Measurements from ENCODE around the gene ARAP1.

The ARAP1 gene

DNA sequence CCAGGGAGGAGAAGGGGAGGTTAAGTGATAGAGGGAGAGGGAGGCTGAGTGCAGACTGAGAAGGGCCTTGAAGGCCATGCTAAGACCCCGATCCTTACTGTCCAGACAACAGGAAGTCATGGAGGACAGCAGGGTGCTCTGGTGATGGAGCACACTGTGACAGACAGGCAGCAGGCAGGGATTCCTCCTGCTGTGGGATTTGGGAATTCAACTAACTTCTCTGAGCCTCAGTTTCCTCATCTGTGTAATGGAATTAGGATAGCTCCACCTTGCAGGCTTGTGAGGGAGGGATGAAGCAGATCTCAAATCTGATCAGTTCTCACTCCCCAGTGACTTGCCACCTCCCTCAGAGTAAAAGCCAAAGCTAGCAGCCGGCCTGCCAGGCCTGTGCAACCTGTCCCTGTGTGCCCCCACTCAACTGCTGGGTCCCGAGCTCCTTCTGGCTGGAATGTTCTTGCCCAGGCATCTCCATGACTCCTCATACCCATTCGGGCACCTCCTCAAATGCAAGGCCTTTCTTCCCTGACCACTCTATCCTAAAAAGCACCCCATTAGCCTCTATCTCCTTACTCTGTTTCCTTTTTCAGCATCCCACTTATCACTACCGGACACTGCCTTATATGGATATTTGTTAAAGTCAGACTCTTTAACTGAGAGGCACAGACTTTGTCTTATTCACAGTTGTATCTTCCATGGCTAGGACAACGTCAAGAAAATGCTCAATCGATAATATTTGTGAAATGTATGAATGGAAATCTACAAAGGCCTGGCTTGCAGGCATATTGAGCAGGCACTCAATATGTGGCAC is 9.5 kb downstream of the ARAP1 start:
- H3K27ac ChIP-seq (ENCODE audit: insufficient read depth in 1 of 2, low read depth in 1 of 2, low read length in 2 of 2, poor library complexity in 1 of 2, severe bottlenecking in 2 of 2), result no peak overlapping the region
- POLR2A ChIA-PET, result no interaction called here

DNA sequence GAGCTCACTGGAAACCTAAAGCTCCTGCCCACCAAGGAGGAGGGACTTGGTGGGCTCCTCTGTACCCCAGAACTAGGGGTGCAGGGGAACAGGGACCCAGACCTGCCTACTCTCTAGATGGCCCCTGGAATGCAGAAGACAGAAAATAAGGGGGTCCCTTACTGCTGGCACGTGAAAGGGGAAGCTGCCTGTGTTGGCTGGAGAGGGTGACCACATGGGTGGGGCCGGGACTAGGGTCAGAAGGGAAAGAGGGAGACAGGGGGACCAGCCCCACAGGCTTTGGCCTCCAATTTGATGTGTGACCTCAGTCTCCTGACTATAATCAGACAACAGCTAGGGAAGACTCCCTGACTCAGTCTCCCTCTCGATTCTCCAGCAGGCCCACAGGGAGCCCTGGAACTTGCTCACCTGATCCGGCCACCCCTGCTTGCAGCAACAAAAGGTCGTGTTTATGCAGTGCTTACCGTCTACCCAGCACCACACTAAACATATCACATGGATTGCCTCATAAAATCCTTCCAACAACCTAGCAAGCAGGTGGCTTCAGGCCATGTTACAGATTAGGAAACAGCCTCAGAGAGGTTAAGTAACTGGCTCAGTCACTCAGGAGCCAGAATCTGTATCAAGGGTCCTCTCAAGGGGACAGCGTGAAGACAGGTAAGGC is 10.2 kb downstream of the ARAP1 start:
- H3K4me3 ChIP-seq (ENCODE audit: control insufficient read depth in 1 of 7, extremely low read depth in 1 of 7, insufficient read depth in 4 of 7, low read depth in 2 of 7, low read length in 6 of 7), result peak overlapping the region in 4 of 7 experiments; percentile 1 to 51 (median 40)
- WGBS (ENCODE audit: insufficient coverage), result 50% methylated on average over 6 of the region's 7 CpGs
- no peaks in the 10 kb centered on the region for H3K9me3 ChIP-seq (ENCODE audit: control extremely low read depth in 1 of 5, control insufficient read depth in 4 of 5, insufficient read depth in 2 of 5, low read depth in 1 of 5, low read length in 4 of 5)
- H3K36me3 ChIP-seq (ENCODE audit: control insufficient read depth in 4 of 4, insufficient read depth in 4 of 4, low read length in 3 of 4), result peaks cover 0 to 2% (median 0%) of the 10 kb centered on the region in 4 experiments
- H3K27me3 ChIP-seq (replicated peaks in 2 of 5; ENCODE audit: control insufficient read depth in 4 of 5, insufficient read depth in 5 of 5, low read length in 4 of 5), result no peaks in the 10 kb centered on the region
- DNase-seq, result peak in 2 of 3 donors; percentile 25 to 40
- POLR2A ChIA-PET, result no interaction called here
- H3K27ac ChIP-seq (ENCODE audit: insufficient read depth in 1 of 2, low read depth in 1 of 2, low read length in 2 of 2, poor library complexity in 1 of 2, severe bottlenecking in 2 of 2), result peak overlapping the region in 1 of 2 experiments; percentile 93
- peaks cover 17 to 78% (median 69%) of the 10 kb centered on the region in 4 experiments for H3K4me1 ChIP-seq (ENCODE audit: control extremely low read depth in 1 of 4, control insufficient read depth in 4 of 4, insufficient read depth in 4 of 4, low read length in 3 of 4)
- CTCF ChIA-PET, result interaction anchor here (0.8 to 10.8 kb wide), 7 partner anchors 8 to 71 kb away, joined by 3 to 108 read pairs (median 4); no protein-coding TSS in a partner anchor

More for the DNA sequence above, 9.5 kb downstream of the ARAP1 start:
- CTCF ChIA-PET, result interaction anchor here (0.9 to 10.8 kb wide), 5 partner anchors 17 to 70 kb away, joined by 3 to 108 read pairs (median 7); no protein-coding TSS in a partner anchor
- Histone ChIP-seq H3K27me3 (replicated peaks in 2 of 5; ENCODE audit: control insufficient read depth in 4 of 5, insufficient read depth in 5 of 5, low read length in 4 of 5) (no peaks in the 10 kb centered on the region), H3K9me3 (ENCODE audit: control extremely low read depth in 1 of 5, control insufficient read depth in 4 of 5, insufficient read depth in 2 of 5, low read depth in 1 of 5, low read length in 4 of 5) (no peaks in the 10 kb centered on the region), H3K4me3 (ENCODE audit: control insufficient read depth in 1 of 7, extremely low read depth in 1 of 7, insufficient read depth in 4 of 7, low read depth in 2 of 7, low read length in 6 of 7) (no peak overlapping the region), H3K36me3 (ENCODE audit: control insufficient read depth in 4 of 4, insufficient read depth in 4 of 4, low read length in 3 of 4) (no peaks in the 10 kb centered on the region), H3K4me1 (ENCODE audit: control extremely low read depth in 1 of 4, control insufficient read depth in 4 of 4, insufficient read depth in 4 of 4, low read length in 3 of 4) (peaks cover 16 to 71% (median 62%) of the 10 kb centered on the region in 4 experiments)
- WGBS (ENCODE audit: insufficient coverage), result 95% methylated on average over 3 of the region's 7 CpGs
- DNase-seq, result no peak

DNA sequence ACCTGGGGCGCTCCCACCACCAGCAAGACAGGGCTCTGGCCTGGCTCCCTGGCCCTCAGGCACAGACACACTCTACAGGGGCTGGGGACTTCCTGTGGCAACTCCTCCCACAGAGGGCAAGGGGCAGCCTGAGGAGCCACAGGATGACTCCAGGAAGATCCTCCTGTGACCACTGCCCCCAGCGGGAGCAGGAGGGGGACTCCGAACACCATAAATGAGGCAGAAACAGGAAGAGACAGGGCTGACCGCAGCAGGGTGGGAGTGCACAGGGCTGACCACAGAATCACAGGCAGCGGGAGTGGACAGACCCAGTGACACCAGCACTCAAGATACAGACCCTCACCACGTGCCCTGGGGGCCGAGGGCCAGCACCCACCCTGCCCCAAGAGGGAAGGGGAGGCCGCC is 10.8 kb downstream of the ARAP1 start:
- H3K4me1 ChIP-seq (ENCODE audit: control extremely low read depth in 1 of 4, control insufficient read depth in 4 of 4, insufficient read depth in 4 of 4, low read length in 3 of 4), result peaks cover 17 to 84% (median 75%) of the 10 kb centered on the region in 4 experiments
- 13% methylated on average over 6 of the region's 8 CpGs for WGBS (ENCODE audit: insufficient coverage)

DNA sequence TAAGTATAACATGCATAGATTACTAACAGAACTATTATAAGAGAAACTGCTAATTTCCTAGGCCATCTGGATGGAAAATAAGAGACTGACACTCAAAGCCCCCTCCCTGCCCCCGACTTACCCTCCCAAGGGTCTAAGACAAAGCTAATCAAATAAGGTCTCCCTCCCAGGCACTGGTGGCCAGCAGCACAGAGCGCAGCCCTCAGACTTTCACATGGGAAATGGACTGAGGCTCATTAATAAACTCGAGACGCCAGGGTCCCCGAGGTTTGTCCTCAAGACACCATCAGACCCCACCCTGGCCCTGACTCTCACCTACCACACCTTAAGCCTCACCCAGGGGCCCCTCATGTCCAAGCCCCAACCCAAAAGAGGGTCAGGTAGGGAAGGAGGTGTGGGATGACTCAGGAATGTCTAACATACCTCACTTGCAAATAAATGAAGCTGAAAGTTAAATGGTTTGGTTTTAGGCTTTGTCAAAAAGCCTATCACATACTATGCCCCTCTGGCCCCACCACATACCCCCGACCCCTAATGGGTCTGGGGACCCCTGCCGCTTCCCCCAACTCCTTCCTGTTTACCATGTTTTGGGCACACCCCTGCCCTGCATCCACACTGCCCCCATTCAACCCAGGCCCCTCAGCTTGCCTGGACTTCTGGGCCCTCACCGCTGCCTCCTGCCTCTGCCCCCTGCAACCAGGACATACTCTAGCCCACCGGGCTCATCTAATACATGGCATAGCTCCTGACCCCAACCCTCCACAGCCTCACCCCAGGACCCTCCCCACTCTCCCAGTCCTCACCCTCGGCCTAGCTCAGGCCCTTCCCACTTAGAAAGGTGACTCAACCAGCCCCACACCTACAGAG is 11.4 kb downstream of the ARAP1 start:
- peaks cover 17 to 90% (median 81%) of the 10 kb centered on the region in 4 experiments for H3K4me1 ChIP-seq (ENCODE audit: control extremely low read depth in 1 of 4, control insufficient read depth in 4 of 4, insufficient read depth in 4 of 4, low read length in 3 of 4)

More for the DNA sequence above, 10.8 kb downstream of the ARAP1 start:
- Histone ChIP-seq H3K27me3 (replicated peaks in 2 of 5; ENCODE audit: control insufficient read depth in 4 of 5, insufficient read depth in 5 of 5, low read length in 4 of 5) (no peaks in the 10 kb centered on the region), H3K9me3 (ENCODE audit: control extremely low read depth in 1 of 5, control insufficient read depth in 4 of 5, insufficient read depth in 2 of 5, low read depth in 1 of 5, low read length in 4 of 5) (no peaks in the 10 kb centered on the region), H3K27ac (ENCODE audit: insufficient read depth in 1 of 2, low read depth in 1 of 2, low read length in 2 of 2, poor library complexity in 1 of 2, severe bottlenecking in 2 of 2) (peak overlapping the region in 1 of 2 experiments; percentile 93), H3K4me3 (ENCODE audit: control insufficient read depth in 1 of 7, extremely low read depth in 1 of 7, insufficient read depth in 4 of 7, low read depth in 2 of 7, low read length in 6 of 7) (peak overlapping the region in 3 of 7 experiments; percentile 35 to 51 (median 45)), H3K36me3 (ENCODE audit: control insufficient read depth in 4 of 4, insufficient read depth in 4 of 4, low read length in 3 of 4) (peaks cover 0 to 2% (median 0%) of the 10 kb centered on the region in 4 experiments)
- POLR2A ChIA-PET, result no interaction called here
- DNase-seq, result peak in 2 of 3 donors; percentile 87 to 88
- CTCF ChIA-PET, result interaction anchor here (0.8 to 10.8 kb wide), 9 partner anchors 9 to 72 kb away, joined by 3 to 108 read pairs (median 3); no protein-coding TSS in a partner anchor

DNA sequence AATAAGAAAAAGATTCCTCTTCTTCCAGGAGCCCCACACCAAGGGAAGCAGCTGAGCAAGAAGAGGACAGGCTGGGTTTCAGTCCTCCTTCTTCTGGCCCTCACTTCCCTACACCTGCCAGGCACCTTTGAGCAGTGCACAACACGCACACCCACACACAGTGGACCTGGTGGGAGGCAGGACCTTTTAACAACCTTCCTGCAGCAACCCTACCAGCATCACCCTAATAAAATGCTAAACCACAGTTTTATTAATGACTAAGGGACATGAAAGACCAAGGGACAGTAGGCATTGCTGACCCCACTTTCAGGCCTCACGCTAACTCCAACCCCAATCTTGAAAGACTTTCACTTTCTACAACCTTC is 12.2 kb downstream of the ARAP1 start:
- H3K4me1 ChIP-seq (ENCODE audit: control extremely low read depth in 1 of 4, control insufficient read depth in 4 of 4, insufficient read depth in 4 of 4, low read length in 3 of 4), result peaks cover 17 to 97% (median 88%) of the 10 kb centered on the region in 4 experiments
- WGBS (ENCODE audit: insufficient coverage), result no CpG with 5 or more reads among the region's 2 CpGs
- H3K27me3 ChIP-seq (replicated peaks in 2 of 5; ENCODE audit: control insufficient read depth in 4 of 5, insufficient read depth in 5 of 5, low read length in 4 of 5), result no peaks in the 10 kb centered on the region
- DNase-seq, result no peak
- H3K27ac ChIP-seq (ENCODE audit: insufficient read depth in 1 of 2, low read depth in 1 of 2, low read length in 2 of 2, poor library complexity in 1 of 2, severe bottlenecking in 2 of 2), result peak overlapping the region; percentile 10 to 93
- H3K4me3 ChIP-seq (ENCODE audit: control insufficient read depth in 1 of 7, extremely low read depth in 1 of 7, insufficient read depth in 4 of 7, low read depth in 2 of 7, low read length in 6 of 7), result no peak overlapping the region
- peaks cover 0 to 2% (median 0%) of the 10 kb centered on the region in 4 experiments for H3K36me3 ChIP-seq (ENCODE audit: control insufficient read depth in 4 of 4, insufficient read depth in 4 of 4, low read length in 3 of 4)
- ChIA-PET POLR2A (no interaction called here), CTCF (interaction anchor here (0.7 to 10.8 kb wide), 6 partner anchors 9 to 121 kb away, joined by 3 to 108 read pairs (median 4); partner anchors contain the start of gene STARD10)
- H3K9me3 ChIP-seq (ENCODE audit: control extremely low read depth in 1 of 5, control insufficient read depth in 4 of 5, insufficient read depth in 2 of 5, low read depth in 1 of 5, low read length in 4 of 5), result no peaks in the 10 kb centered on the region

More for the DNA sequence above, 11.4 kb downstream of the ARAP1 start:
- ChIA-PET POLR2A (no interaction called here), CTCF (interaction anchor here (0.8 to 10.8 kb wide), 10 partner anchors 15 to 120 kb away, joined by 3 to 108 read pairs (median 4); partner anchors contain the start of gene STARD10)
- WGBS (ENCODE audit: insufficient coverage), result 51% methylated on average over 5 of the region's 10 CpGs
- Histone ChIP-seq H3K9me3 (ENCODE audit: control extremely low read depth in 1 of 5, control insufficient read depth in 4 of 5, insufficient read depth in 2 of 5, low read depth in 1 of 5, low read length in 4 of 5) (no peaks in the 10 kb centered on the region), H3K36me3 (ENCODE audit: control insufficient read depth in 4 of 4, insufficient read depth in 4 of 4, low read length in 3 of 4) (peaks cover 0 to 2% (median 0%) of the 10 kb centered on the region in 4 experiments), H3K4me3 (ENCODE audit: control insufficient read depth in 1 of 7, extremely low read depth in 1 of 7, insufficient read depth in 4 of 7, low read depth in 2 of 7, low read length in 6 of 7) (peak overlapping the region in 3 of 7 experiments; percentile 35 to 51 (median 45)), H3K27me3 (replicated peaks in 2 of 5; ENCODE audit: control insufficient read depth in 4 of 5, insufficient read depth in 5 of 5, low read length in 4 of 5) (no peaks in the 10 kb centered on the region), H3K27ac (ENCODE audit: insufficient read depth in 1 of 2, low read depth in 1 of 2, low read length in 2 of 2, poor library complexity in 1 of 2, severe bottlenecking in 2 of 2) (peak overlapping the region; percentile 46 to 93)
- DNase-seq, result no peak

DNA sequence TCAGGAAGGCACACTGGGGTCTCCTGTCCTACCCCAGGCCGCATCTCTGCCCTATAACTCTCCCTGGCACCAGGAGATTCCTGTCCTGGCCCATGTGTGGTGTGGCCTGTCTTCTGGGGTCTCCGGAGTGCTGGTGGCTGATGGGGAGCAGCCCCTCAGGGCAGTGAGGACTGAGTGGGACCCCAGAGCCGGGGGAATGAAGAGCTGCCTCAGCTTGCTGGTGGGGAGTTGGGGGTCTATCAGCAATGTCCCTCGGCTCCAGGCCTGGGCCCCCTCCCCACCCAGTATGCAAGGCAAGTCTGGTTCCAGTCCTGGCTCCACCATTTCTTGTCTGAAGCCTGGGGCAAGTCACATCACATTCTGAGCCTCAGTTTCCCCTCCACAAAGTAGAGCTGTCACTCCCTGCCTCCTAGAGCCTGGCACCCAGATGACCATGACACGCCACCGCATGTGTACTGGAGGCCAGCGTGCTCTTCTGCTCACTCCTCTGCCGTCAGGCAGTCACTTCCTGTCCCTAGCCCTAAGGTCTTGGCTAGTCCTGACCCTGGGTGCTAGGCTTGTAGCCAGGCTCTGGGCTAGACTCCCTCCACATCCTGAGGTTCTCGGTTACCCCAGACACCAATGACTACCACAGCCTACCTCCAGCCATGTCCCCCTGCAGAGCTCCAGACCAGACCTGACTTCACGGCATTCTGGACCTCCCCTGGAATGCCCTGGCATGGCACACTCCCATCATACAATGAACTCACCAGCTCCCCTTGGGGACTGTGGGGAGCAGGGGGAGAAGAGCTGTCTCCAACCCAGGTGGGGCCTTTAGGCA is 12.8 kb downstream of the ARAP1 start:
- ChIA-PET POLR2A (no interaction called here), CTCF (interaction anchor here (0.7 to 10.8 kb wide), 8 partner anchors 10 to 121 kb away, joined by 3 to 108 read pairs (median 4); partner anchors contain the start of gene STARD10)
- Histone ChIP-seq H3K9me3 (ENCODE audit: control extremely low read depth in 1 of 5, control insufficient read depth in 4 of 5, insufficient read depth in 2 of 5, low read depth in 1 of 5, low read length in 4 of 5) (no peaks in the 10 kb centered on the region), H3K27ac (ENCODE audit: insufficient read depth in 1 of 2, low read depth in 1 of 2, low read length in 2 of 2, poor library complexity in 1 of 2, severe bottlenecking in 2 of 2) (peak overlapping the region; percentile 87 to 93), H3K4me1 (ENCODE audit: control extremely low read depth in 1 of 4, control insufficient read depth in 4 of 4, insufficient read depth in 4 of 4, low read length in 3 of 4) (peaks cover 17 to 98% (median 87%) of the 10 kb centered on the region in 4 experiments), H3K4me3 (ENCODE audit: control insufficient read depth in 1 of 7, extremely low read depth in 1 of 7, insufficient read depth in 4 of 7, low read depth in 2 of 7, low read length in 6 of 7) (peak overlapping the region in 6 of 7 experiments; percentile 8 to 70 (median 50)), H3K27me3 (replicated peaks in 2 of 5; ENCODE audit: control insufficient read depth in 4 of 5, insufficient read depth in 5 of 5, low read length in 4 of 5) (no peaks in the 10 kb centered on the region), H3K36me3 (ENCODE audit: control insufficient read depth in 4 of 4, insufficient read depth in 4 of 4, low read length in 3 of 4) (peaks cover 0 to 2% (median 0%) of the 10 kb centered on the region in 4 experiments)
- 77% methylated on average over 4 of the region's 10 CpGs for WGBS (ENCODE audit: insufficient coverage)
- no peak for DNase-seq

All from common myeloid progenitor, CD34-positive (primary cell).